CD4-positive, alpha-beta T cell (primary cell): ENCODE measurements around the gene TDRD7. TPM values are rescaled to one million over a fixed set of nuclear protein-coding genes. Genes with fewer than 3 reads are reported as not detected.
A peak's percentile ranks its signal among the peaks of the same experiment; 100 is the strongest.

Source experiments
- ATAC-seq: fragments of 200-7000 bp; cut with Tn5 transposase; one replicate; pipeline ENCODE4 v1.10.0; 2022; ENCODE audit warnings: mild to moderate bottlenecking; ENCODE audit not compliant: poor library complexity
- CTCF ChIA-PET: fragments of 350-600 bp; sonication (Branson Sonifier 250); formaldehyde crosslinking; loops from one replicate; lab custom pipeline; 2021; ENCODE audit warnings: antibody characterized with exemption, inconsistent platforms; lab: Charles Lee
- POLR2A ChIA-PET: fragments of 350-600 bp; sonication (Branson Sonifier 250); formaldehyde crosslinking; loops from one replicate; lab custom pipeline; 2021; ENCODE audit warnings: antibody characterized with exemption, inconsistent platforms; lab: Charles Lee
- DNase-seq, 14 experiments: peaks; one replicate each; pipeline ENCODE4 v3.0.0-alpha.2; 2013 to 2020; ENCODE audit warnings: mixed read lengths in 2 of 14
- H3K27ac ChIP-seq, 2 donors: one replicate each; pipeline versions ENCODE4 v1.5.1 to v1.7.0; 2013; ENCODE audit warnings: low read length in 2 of 2, low read depth in 1 of 2, mild to moderate bottlenecking in 1 of 2
- H3K27me3 ChIP-seq, 2 experiments: 1 replicate in 1 of 2; 2 replicates in 1 of 2; pipeline versions ENCODE4 v1.6.1 to v1.7.0; 2013; ENCODE audit warnings: low read length in 2 of 2, control low read depth in 1 of 2, mild to moderate bottlenecking in 1 of 2, moderate library complexity in 1 of 2; ENCODE audit not compliant: insufficient read depth in 2 of 2, control insufficient read depth in 1 of 2
- H3K36me3 ChIP-seq: one replicate; pipeline ENCODE4 v1.6.1; 2013; ENCODE audit warnings: low read length, control low read depth; ENCODE audit not compliant: insufficient read depth
- H3K4me1 ChIP-seq: one replicate; pipeline ENCODE4 v1.6.1; 2013; ENCODE audit warnings: low read length, control low read depth; ENCODE audit not compliant: insufficient read depth
- H3K4me3 ChIP-seq: one replicate; pipeline ENCODE4 v1.5.1; 2013; ENCODE audit warnings: mild to moderate bottlenecking, low read length, moderate library complexity
- H3K9me3 ChIP-seq, 2 experiments: 1 replicate in 1 of 2; 2 replicates in 1 of 2; pipeline versions ENCODE4 v1.6.1 to v1.7.0; 2013; ENCODE audit warnings: low read length in 2 of 2, mild to moderate bottlenecking in 2 of 2, control low read depth in 1 of 2, moderate library complexity in 1 of 2; ENCODE audit not compliant: control insufficient read depth in 1 of 2, insufficient read depth in 1 of 2
- H3K27ac Mint-ChIP-seq: one replicate; pipeline ENCODE4 v1.8.0; 2020; ENCODE audit warnings: mixed read lengths
- H3K27me3 Mint-ChIP-seq: one replicate; pipeline ENCODE4 v1.8.0; 2021; ENCODE audit warnings: mixed read lengths
- H3K36me3 Mint-ChIP-seq: one replicate; pipeline ENCODE4 v1.8.0; 2021; ENCODE audit warnings: low read depth, mixed read lengths
- H3K4me1 Mint-ChIP-seq: one replicate; pipeline ENCODE4 v1.8.0; 2021; ENCODE audit warnings: low read depth, mixed read lengths
- H3K4me3 Mint-ChIP-seq: one replicate; pipeline ENCODE4 v1.8.0; 2020; ENCODE audit warnings: mild to moderate bottlenecking, mixed read lengths
- H3K9me3 Mint-ChIP-seq: one replicate; pipeline ENCODE4 v1.8.0; 2020; ENCODE audit warnings: mixed read lengths
- CTCF ChIP-seq: fragments of 200-600 bp; IDR thresholded peaks from one replicate; pipeline ENCODE4 v1.8.0; 2022; ENCODE audit warnings: antibody characterized with exemption, mild to moderate bottlenecking
- intact Hi-C, 2 experiments: fragments of 100-400 bp; cut with DNase I in 1 of 2; cut with micrococcal nuclease in 1 of 2; formaldehyde crosslinking; loops; one replicate each; pipeline versions ENCODE4 v1.15.1 to v1.9.0; 2023 to 2025; cut with DNase I, micrococcal nuclease
- total RNA-seq, 174 experiments: library from RNA in 2 of 174; stranded (reverse) in 2 of 174; gene quantifications; one replicate each; pipeline ENCODE4 v1.2.3 and lab custom pipeline; 2021 to 2026

The TDRD7 gene
- total RNA-seq, 2 experiments from 2014 or later, result 3.3 to 3.6 TPM

- DNase-seq (no peak), ATAC-seq (no peak)
- Mint-ChIP-seq H3K36me3 (peaks cover 5% of the 10 kb centered on the region), H3K9me3 (peaks cover 5% of the 10 kb centered on the region), H3K27ac (no peak overlapping the region), H3K4me1 (peaks cover 6% of the 10 kb centered on the region), H3K4me3 (no peak overlapping the region), H3K27me3 (peaks cover 30% of the 10 kb centered on the region)
- POLR2A ChIA-PET, result no interaction called here
- Histone ChIP-seq H3K4me1 (no peaks in the 10 kb centered on the region), H3K4me3 (no peak overlapping the region), H3K36me3 (no peaks in the 10 kb centered on the region), H3K27ac (no peak overlapping the region), H3K9me3 (peaks cover 0 to 17% of the 10 kb centered on the region in 2 experiments), H3K27me3 (peaks cover 0 to 11% of the 10 kb centered on the region in 2 experiments)
- TF ChIP-seq CTCF, result no peak
- CTCF ChIA-PET, result interaction anchor here (0.6 to 2.1 kb wide), 2 partner anchors 134 to 550 kb away, joined by 4 to 5 read pairs; no protein-coding TSS in a partner anchor
- intact Hi-C loops, result no loop called here
Measured at GRCh38 chr9:97406620-97407177, 5.2 kb upstream of the TDRD7 start.

- H3K4me3 Mint-ChIP-seq, result no peak overlapping the region
- TF ChIP-seq CTCF, result no peak
- Histone ChIP-seq H3K9me3 (peaks cover 0 to 13% of the 10 kb centered on the region in 2 experiments), H3K4me3 (no peak overlapping the region), H3K27me3 (peaks cover 0 to 11% of the 10 kb centered on the region in 2 experiments), H3K4me1 (peaks cover 11% of the 10 kb centered on the region), H3K36me3 (no peaks in the 10 kb centered on the region), H3K27ac (no peak overlapping the region)
- DNase-seq, result no peak
- H3K36me3 Mint-ChIP-seq, result peaks cover 5% of the 10 kb centered on the region
- peaks cover 30% of the 10 kb centered on the region for H3K27me3 Mint-ChIP-seq
- POLR2A ChIA-PET, result no interaction called here
- intact Hi-C loops, result no loop called here
- H3K27ac Mint-ChIP-seq, result no peak overlapping the region
- peaks cover 17% of the 10 kb centered on the region for H3K4me1 Mint-ChIP-seq
- H3K9me3 Mint-ChIP-seq, result peaks cover 4% of the 10 kb centered on the region
- no peak for ATAC-seq
- CTCF ChIA-PET, result no interaction called here
Measured at GRCh38 chr9:97408562-97408961, 3.3 kb upstream of the TDRD7 start.

- H3K27me3 Mint-ChIP-seq, result peaks cover 25% of the 10 kb centered on the region
- peak overlapping the region; percentile 80 for H3K27ac Mint-ChIP-seq
- DNase-seq (no peak), ATAC-seq (no peak)
- H3K4me3 Mint-ChIP-seq, result peak overlapping the region; percentile 90
- Histone ChIP-seq H3K9me3 (no peaks in the 10 kb centered on the region), H3K27ac (peak overlapping the region in 1 of 2 donors; percentile 13), H3K4me3 (peak overlapping the region; percentile 44), H3K27me3 (peaks cover 0 to 5% of the 10 kb centered on the region in 2 experiments), H3K36me3 (no peaks in the 10 kb centered on the region), H3K4me1 (peaks cover 12% of the 10 kb centered on the region)
- CTCF ChIA-PET, result interaction anchor here (0.9 to 1.3 kb wide), 5 partner anchors 9 to 557 kb away, joined by 3 to 5 read pairs (median 4); partner anchors contain the start of genes NCBP1, TSTD2 and ZNF782
- H3K4me1 Mint-ChIP-seq, result peaks cover 34% of the 10 kb centered on the region
- H3K36me3 Mint-ChIP-seq, result peaks cover 5% of the 10 kb centered on the region
- POLR2A ChIA-PET, result interaction anchor here (1.2 to 2.4 kb wide), 3 partner anchors 187 to 222 kb away, joined by 5 to 15 read pairs (median 15); partner anchors contain the start of genes NCBP1 and TSTD2
- intact Hi-C loops, result loop anchor here (1.0 to 10.0 kb wide), 9 partner anchors 174 to 843 kb away; partner anchors contain the start of genes TBC1D2 (in 1 of the 2), XPA (in 1 of the 2), ZNF510 (in 1 of the 2) and ZNF782 (in 1 of the 2)
- no peak for TF ChIP-seq CTCF
- no peaks in the 10 kb centered on the region for H3K9me3 Mint-ChIP-seq
Measured at GRCh38 chr9:97411440-97411788, 482 bp upstream of the TDRD7 start.
